HG03520 (cell line): ENCODE results near the gene OR1J4.

Experiments used
- ATAC-seq: cut with Tn5 transposase; IDR thresholded peaks from one replicate; pipeline ENCODE4 v1.9.1; 2021; ENCODE audit warnings: mild to moderate bottlenecking, moderate library complexity; ENCODE audit not compliant: unreplicated experiment

The OR1J4 gene

DNA sequence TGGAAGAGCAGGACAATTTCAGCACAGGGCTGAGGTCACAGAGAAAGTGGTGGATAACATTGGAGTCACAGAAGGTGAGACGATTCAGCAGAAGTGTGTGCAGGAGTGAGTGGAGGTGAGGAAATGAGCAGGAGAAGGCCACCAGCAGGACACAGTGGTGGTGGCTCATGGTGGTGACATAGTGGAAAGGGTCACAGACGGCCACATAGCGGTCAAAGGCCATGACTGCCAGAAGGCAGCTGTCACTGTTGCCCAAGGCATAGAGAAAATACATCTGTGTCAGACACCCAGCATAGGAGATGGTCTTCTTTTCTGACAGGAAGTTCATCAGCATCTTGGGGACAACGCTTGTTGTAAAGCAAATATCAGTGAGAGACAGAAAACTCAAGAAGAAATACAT, 49.0 kb downstream of the OR1J4 start:
- no peak for ATAC-seq
